WERI-Rb-1 (cell line): Measurements from ENCODE around the gene FHL5.

Experiments
- DNase-seq: peaks from one replicate; pipeline ENCODE4 v3.0.0-alpha.2; 2020
- H3K27ac ChIP-seq: fragments of 250-450 bp; sonication (Bioruptor Pico); 2 replicates; pipeline ENCODE4 v1.5.1; 2020; ENCODE audit warnings: mild to moderate bottlenecking, moderate library complexity
- H3K27me3 ChIP-seq: fragments of 250-450 bp; sonication (Bioruptor Pico); 2 replicates; pipeline ENCODE4 v1.5.1; 2021; ENCODE audit warnings: mild to moderate bottlenecking, low read depth, moderate library complexity; ENCODE audit not compliant: insufficient read depth, severe bottlenecking
- H3K36me3 ChIP-seq: fragments of 250-450 bp; sonication (Bioruptor Pico); 2 replicates; pipeline ENCODE4 v1.5.1; 2020; ENCODE audit warnings: mild to moderate bottlenecking, moderate library complexity
- H3K4me3 ChIP-seq: 2 replicates; pipeline ENCODE4 v1.5.1; 2011; ENCODE audit warnings: low read depth, mild to moderate bottlenecking, control low read depth, low read length
- H3K9me3 ChIP-seq: fragments of 250-450 bp; sonication (Bioruptor Pico); 2 replicates; pipeline ENCODE4 v1.5.1; 2021; ENCODE audit warnings: mild to moderate bottlenecking, moderate library complexity; ENCODE audit not compliant: severe bottlenecking
- TF ChIP-seq, protein P1 (sequence below): IDR thresholded peaks from 2 replicates; pipeline ENCODE4 v1.5.1; 2011; ENCODE audit warnings: low read depth, mild to moderate bottlenecking, control low read depth, inconsistent platforms, low read length

FHL5 gene

DNA sequence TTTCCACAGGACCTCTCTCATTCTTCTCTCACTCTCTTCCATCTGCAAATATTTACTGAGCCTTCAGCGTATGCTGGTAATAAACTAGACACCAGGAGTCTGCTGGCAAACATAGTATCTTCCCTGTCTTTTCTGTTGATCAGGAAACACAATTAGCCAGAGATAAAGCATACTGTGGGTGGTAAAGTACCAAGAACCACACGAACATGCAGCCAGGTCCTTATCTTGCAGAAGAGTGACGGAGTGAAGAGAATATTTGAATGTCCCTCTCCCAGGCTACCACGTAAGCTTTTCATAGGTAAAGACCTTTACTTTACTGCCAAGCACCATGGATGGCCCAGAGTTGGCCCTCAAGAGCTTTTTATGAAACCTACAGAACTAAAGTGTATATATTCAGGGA, 13.3 kb downstream of the FHL5 start:
- H3K9me3 ChIP-seq: peaks cover under 1% of the 10 kb centered on the region
- TF ChIP-seq, protein P1, sequence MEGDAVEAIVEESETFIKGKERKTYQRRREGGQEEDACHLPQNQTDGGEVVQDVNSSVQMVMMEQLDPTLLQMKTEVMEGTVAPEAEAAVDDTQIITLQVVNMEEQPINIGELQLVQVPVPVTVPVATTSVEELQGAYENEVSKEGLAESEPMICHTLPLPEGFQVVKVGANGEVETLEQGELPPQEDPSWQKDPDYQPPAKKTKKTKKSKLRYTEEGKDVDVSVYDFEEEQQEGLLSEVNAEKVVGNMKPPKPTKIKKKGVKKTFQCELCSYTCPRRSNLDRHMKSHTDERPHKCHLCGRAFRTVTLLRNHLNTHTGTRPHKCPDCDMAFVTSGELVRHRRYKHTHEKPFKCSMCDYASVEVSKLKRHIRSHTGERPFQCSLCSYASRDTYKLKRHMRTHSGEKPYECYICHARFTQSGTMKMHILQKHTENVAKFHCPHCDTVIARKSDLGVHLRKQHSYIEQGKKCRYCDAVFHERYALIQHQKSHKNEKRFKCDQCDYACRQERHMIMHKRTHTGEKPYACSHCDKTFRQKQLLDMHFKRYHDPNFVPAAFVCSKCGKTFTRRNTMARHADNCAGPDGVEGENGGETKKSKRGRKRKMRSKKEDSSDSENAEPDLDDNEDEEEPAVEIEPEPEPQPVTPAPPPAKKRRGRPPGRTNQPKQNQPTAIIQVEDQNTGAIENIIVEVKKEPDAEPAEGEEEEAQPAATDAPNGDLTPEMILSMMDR: no peak
- no peak overlapping the region for H3K4me3 ChIP-seq
- no peaks in the 10 kb centered on the region for H3K36me3 ChIP-seq
- DNase-seq: no peak
- H3K27me3 ChIP-seq: no peaks in the 10 kb centered on the region
- H3K27ac ChIP-seq: no peak overlapping the region

DNA sequence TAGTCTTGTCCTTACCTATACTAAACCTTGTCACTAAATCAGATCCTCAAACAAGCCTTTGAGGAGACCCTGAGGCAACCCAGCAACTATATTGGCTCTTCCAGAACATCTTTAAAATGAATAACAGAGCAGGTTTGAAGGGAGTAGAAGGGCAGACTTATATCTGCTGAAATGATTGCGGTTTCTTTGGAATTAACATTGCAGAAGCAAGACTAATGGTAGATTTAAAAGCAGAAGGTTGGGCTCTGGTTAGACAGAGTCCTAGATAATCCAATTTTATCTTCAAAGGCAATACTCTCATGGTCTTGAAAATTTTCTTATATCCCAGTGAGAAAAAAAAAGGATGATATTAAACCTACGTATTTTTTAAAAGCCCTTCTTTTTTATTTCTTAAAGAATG, 19.1 kb downstream of the FHL5 start:
- Histone ChIP-seq H3K36me3 (no peaks in the 10 kb centered on the region), H3K9me3 (no peaks in the 10 kb centered on the region), H3K27ac (no peak overlapping the region), H3K27me3 (no peaks in the 10 kb centered on the region), H3K4me3 (no peak overlapping the region)
- no peak for DNase-seq
- TF ChIP-seq, protein P1: no peak

DNA sequence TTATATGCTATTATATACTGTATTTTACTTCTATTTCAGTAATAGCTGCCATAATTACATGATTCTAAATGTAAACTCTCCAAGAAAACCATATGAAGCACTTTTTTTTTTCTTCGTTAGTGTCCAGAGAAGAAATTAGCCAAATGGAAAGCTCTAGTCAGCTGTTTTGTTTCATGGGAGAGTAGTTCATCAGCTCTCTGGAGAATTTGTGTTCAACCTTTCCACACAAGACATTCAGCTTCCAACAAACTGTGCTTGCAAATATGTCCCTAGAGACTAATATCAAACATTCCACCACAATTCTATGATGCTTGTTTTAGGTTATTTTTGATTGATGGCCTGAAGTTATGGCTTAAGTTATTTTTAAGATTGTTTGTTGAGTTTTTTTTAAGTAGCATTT, 19.5 kb downstream of the FHL5 start:
- no peaks in the 10 kb centered on the region for H3K9me3 ChIP-seq
- H3K27ac ChIP-seq: no peak overlapping the region
- no peaks in the 10 kb centered on the region for H3K27me3 ChIP-seq
- no peak for DNase-seq
- no peaks in the 10 kb centered on the region for H3K36me3 ChIP-seq
- H3K4me3 ChIP-seq: no peak overlapping the region
- TF ChIP-seq, protein P1: no peak

DNA sequence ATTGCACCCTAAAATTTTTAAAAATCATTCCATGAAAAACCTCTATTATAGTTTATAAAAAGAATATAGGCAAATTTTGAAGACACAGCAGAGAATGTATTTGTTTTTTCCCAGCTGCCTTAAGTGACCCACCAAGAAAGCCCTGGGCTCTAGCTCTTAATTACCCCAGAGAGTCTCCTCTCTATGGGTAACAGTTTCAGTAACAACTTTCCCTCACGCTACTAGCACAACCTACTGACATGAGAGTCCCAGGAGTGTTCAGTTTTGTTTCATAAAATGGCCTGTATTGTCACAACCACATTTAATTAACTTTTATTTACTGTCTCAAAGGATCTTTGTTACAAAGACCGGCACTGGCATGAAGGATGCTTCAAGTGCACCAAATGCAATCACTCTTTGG, 41.5 kb downstream of the FHL5 start:
- no peaks in the 10 kb centered on the region for H3K9me3 ChIP-seq
- H3K27me3 ChIP-seq: no peaks in the 10 kb centered on the region
- no peaks in the 10 kb centered on the region for H3K36me3 ChIP-seq
- no peak overlapping the region for H3K4me3 ChIP-seq
- H3K27ac ChIP-seq: peak overlapping the region; percentile 35; the same call in 1 of the 2 replicates
- TF ChIP-seq, protein P1: no peak
- no peak for DNase-seq

DNA sequence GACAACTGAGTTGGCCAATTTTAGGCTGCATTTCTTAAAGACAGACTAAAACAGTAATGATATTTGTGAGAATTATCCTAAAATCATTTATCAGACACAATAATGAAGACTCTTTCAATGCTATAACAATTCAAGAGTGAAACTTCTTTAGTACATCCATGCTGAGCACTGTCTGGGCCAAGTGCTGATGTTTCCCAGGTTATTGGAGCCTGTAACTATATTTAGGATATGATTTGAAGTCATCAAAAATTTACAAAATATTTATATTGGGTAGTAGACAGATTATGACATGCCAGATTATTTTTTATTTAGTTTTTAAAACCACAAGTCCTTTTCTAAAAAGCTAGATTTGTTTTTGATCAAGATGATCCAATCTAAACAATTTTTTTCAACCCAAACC, 45.1 kb downstream of the FHL5 start:
- Histone ChIP-seq H3K27ac (no peak overlapping the region), H3K36me3 (no peaks in the 10 kb centered on the region), H3K27me3 (no peaks in the 10 kb centered on the region), H3K9me3 (no peaks in the 10 kb centered on the region), H3K4me3 (no peak overlapping the region)
- TF ChIP-seq, protein P1: no peak
- no peak for DNase-seq

DNA sequence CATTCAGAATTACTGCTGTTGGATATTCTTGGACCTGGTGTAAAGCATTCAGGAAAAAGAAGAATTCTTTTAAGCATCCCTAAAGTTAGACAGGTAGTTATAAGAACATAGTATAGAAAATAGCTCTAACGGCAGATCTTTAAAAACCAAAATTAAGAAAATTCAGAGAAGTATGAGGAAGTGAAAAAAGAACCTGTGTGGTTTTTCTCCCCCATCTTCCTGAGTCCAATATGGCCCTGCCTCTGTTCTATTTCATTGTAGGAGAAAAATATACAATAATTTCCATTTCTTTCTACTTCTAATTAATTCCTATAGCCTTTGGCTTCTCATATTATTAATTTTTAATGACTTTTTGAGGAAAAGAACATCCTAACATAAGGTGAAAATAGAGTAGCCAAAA, 47.1 kb downstream of the FHL5 start:
- DNase-seq: no peak

More for the DNA sequence above, 47.1 kb downstream of the FHL5 start:
- no peaks in the 10 kb centered on the region for H3K36me3 ChIP-seq
- H3K27me3 ChIP-seq: no peaks in the 10 kb centered on the region
- TF ChIP-seq, protein P1: no peak
- no peaks in the 10 kb centered on the region for H3K9me3 ChIP-seq
- no peak overlapping the region for H3K27ac ChIP-seq
- no peak overlapping the region for H3K4me3 ChIP-seq
